Hepatocyte (in vitro differentiated cells): Measurements from ENCODE around the gene TNNT2.

Experiments used
- EZH2 ChIP-seq: fragments of 200-600 bp; sonication (generic); IDR thresholded peaks from 2 replicates; pipeline ENCODE4 v1.6.1; 2016; ENCODE audit warnings: antibody characterized with exemption, mild to moderate bottlenecking, borderline replicate concordance
- EZH2phosphoT487 ChIP-seq: fragments of 200-600 bp; sonication (generic); IDR thresholded peaks from one replicate; pipeline ENCODE4 v1.6.1; 2018; ENCODE audit warnings: antibody characterized with exemption, mild to moderate bottlenecking, low read depth, moderate library complexity; ENCODE audit not compliant: unreplicated experiment, severe bottlenecking
- TF ChIP-seq, protein P1 (sequence below): fragments of 200-600 bp; sonication (generic); IDR thresholded peaks from 2 replicates; pipeline ENCODE4 v1.5.1; 2016; ENCODE audit warnings: antibody characterized with exemption, mild to moderate bottlenecking; ENCODE audit not compliant: poor library complexity

DNA sequence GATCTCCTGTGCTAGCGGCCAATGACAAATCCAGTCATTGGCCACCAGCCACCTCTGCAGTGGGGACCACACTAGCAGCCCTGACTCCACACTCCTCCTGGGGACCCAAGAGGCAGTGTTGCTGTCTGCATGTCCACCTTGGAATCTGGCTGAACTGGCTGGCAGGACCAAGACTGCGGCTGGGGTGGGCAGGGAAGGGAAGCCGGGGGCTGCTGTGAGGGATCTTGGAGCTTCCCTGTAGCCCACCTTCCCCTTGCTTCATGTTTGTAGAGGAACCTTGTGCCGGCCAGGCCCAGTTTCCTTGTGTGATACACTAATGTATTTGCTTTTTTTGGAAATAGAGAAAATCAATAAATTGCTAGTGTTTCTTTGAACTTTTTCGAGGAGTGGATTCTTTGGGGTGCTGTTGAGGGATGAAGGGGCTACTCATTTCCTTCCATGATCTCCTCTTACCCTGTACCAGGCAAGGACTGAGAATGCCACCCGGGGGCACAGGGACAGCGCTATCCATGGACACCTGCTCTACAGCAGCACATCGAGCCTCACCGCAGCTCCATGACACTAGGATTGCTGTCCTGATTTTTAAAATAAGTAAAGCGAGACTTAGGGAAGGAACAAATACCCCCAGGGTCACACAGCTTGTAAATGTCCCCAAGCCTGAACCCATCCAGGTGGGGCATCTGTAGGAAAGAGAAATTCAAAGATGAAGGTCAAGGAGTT is 44.7 kb downstream of the TNNT2 start:
- TF ChIP-seq, protein P1, sequence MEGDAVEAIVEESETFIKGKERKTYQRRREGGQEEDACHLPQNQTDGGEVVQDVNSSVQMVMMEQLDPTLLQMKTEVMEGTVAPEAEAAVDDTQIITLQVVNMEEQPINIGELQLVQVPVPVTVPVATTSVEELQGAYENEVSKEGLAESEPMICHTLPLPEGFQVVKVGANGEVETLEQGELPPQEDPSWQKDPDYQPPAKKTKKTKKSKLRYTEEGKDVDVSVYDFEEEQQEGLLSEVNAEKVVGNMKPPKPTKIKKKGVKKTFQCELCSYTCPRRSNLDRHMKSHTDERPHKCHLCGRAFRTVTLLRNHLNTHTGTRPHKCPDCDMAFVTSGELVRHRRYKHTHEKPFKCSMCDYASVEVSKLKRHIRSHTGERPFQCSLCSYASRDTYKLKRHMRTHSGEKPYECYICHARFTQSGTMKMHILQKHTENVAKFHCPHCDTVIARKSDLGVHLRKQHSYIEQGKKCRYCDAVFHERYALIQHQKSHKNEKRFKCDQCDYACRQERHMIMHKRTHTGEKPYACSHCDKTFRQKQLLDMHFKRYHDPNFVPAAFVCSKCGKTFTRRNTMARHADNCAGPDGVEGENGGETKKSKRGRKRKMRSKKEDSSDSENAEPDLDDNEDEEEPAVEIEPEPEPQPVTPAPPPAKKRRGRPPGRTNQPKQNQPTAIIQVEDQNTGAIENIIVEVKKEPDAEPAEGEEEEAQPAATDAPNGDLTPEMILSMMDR: no peak
- TF ChIP-seq EZH2phosphoT487 (no peak), EZH2 (no peak)
